HG03097 (cell line): ENCODE measurements around the gene ITFG2.
"Not testable (repeated sequence)": the region's sequence is repeated elsewhere in the genome, so short reads cannot be mapped to it uniquely, and the experiment has no call there.

Experiments
- ATAC-seq: cut with Tn5 transposase; IDR thresholded peaks from one replicate; pipeline ENCODE4 v1.9.1; 2021; ENCODE audit not compliant: unreplicated experiment, low FRiP score

Gene ITFG2

DNA sequence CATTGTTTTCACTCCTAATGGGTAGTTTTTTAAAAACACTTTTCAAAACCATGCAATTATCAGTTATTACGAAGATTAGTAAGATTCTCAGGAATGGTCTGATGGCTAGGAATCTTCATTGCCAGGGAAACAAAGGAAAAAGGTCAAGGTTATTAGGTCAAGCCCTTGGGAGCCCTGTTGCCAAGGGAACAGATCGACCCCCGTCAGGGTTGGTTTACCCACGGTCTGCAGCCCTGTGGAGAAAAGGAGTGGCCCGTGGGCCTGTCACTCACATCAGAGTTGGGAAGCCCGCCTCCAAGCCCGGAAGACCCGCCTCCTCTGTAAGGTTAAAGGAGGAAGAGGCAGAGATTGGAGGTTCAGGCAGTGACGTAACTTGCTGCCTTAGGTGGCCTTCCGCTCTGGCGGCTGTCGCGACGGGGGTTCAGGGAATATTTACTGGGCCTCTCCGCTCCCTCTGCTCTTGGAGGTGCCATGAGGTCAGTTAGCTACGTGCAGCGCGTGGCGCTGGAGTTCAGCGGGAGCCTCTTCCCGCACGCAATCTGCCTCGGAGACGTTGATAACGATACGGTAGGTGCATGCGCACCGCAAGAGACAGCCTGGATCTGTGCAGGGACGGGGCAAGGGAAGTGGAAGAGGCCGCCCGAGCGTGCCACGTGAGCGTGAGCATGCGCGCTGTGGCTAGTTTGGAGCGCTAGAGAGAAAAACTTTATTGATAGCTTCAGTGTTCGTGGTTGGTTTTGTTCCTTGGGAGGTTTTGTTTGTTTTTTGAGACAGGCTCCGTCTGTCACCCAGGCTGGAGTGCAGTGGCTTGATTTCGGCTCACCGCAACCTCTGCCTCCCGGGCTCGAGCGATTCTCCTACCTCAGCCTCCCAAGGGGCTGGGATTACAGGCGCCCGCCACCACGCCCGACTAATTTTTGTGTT lies at the start of gene ITFG2:
Gene ITFG2 (plus strand): TSS at position 379 of the 924 bp plus-strand sequence. CDS start 93 bp downstream, at position 472.
- peak; percentile 93 for ATAC-seq

DNA sequence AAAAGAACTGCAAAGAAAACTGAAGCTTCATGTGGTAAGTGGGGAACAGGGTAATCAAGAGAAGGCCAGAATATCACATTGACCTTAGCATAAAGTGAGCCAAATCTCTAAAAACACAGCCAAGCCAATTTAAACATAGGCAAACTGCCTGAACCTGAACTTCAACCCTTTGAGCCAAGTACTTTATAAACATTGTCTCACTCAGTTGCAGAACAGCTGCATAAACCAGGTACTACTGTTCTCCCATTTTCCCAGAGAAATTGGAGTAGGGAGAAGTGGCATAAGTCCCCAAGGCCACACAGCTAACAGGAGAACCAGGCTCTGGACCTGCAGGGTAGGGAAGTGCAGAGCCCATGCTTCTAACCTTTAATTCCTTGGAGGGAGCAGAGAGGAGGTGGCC lies 48.1 kb upstream of the ITFG2 start:
- ATAC-seq: no peak

DNA sequence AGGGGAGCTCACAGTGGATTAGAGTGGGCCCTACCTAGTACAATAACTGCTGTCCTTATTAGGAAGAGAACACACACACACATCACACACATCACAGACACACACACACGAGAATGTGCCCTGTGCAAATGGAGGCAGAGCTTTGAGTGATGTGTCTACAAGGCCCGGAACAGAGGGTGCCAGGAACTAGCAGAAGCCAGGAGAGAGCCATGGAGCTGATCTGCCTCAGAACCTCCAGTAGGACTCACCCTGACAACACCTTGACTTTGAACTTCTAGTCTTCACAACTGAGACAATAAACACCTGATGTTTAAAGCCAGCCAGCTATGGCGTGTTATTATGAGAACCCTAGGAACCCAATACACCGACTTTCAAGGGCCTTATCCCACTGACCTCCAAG lies 47.4 kb upstream of the ITFG2 start:
- no peak for ATAC-seq

DNA sequence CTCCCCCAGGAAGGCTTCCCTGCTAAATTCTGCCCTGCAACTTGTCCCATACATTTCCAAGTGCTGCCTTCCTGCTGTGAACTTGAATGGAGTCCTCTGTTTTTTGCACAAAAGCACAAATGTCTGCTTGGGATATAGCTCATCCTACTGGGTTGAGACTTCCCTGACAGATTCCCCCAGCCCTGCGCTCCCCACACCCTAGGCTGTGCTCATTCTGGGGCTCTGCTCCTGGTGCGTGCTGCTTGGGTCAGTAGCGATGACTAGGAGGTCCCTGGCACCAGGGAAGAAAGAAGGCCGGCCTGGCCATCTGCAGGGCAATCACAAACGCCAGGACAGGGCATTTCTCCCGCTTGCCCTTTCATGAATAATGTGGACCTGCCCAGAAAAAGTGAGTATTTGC lies 46.9 kb upstream of the ITFG2 start:
- ATAC-seq: no peak

DNA sequence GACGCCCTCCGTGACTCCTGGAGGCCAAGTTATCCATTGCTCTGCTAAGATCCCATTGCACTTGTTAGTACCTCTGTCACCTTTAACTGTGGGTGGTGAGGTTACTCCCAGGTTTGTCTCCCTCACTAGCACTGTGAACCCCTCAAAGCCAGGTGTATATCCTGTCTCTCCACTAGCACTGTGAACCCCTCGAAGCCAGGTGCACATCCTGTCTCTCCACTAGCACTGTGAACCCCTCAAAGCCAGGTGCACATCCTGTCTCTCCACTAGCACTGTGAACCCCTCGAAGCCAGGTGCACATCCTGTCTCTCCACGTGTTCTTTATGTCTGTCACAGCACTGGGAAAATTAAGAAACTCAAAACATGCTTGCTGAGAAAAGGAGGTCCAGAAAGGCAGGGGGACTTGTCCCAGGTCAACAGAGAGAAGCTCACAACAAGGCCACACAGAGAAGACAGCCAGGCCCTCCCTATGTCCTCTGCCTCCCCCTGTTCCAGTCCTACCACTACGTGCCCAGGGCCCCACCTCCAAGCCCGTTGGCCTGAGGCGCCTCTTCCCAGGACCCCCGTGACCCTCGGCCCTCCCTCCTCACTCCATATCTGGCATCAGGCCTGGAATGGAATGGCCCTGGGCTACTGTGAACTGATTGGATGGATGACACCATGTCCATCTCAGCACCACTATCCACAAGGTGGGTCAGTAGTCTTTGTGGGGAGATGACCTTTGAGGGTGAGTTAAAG lies 44.1 kb upstream of the ITFG2 start:
- ATAC-seq: no peak

DNA sequence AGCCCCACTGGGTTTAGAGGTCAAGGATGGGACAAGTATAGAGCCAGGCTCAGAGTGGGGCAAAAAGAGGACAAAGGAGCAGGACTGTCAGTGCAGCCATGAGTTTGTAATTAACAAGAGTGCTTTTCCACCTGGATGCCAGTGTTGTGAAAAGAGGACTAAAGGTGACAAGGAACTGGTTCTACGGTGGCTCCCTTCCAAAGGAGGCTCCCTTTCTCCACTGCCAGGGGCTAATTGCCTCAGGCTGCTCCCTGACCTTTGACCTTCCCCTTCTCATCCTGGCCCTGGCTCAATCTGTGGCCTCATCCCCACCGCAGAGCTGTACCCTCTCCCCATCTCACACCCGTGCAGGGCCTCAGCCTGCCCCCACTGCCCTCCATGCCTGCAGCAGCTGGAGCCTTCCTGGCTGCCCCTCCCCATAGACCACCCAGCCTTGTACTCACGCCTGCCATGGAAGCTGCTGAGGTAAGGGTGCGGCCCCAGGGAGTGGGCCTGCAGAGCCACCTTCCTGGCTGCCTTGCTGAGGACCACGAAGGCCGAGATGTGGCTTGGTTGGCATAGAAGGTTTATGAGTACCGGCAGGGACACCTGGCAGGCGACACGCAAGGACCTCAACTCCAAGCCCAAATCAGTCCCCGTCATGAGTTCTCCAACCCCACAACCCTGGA lies 42.5 kb upstream of the ITFG2 start:
- ATAC-seq: no peak

GRCh38 chr12:2770544-2770943 lies 41.9 kb upstream of the ITFG2 start:
- ATAC-seq: not testable (repeated sequence)

DNA sequence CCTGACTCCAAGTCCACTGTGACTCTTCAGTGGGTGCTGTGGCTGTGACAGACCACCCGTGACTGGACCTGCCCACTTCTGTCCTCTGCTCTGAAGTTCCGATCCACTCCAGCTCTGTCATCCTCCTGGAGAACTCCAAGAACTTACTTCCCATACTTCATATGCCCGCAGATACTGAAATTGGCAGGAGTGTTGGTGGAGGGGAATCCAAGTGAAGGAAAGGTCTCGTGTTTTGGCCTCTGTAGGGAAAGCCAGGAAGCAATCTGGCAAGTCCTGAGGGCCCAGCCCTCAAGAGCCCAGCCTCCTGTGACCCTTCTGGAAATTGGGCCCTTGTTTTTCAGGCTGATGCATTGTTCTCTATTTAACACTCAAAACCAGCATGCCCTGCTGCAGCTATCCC lies 40.1 kb upstream of the ITFG2 start:
- no peak for ATAC-seq

DNA sequence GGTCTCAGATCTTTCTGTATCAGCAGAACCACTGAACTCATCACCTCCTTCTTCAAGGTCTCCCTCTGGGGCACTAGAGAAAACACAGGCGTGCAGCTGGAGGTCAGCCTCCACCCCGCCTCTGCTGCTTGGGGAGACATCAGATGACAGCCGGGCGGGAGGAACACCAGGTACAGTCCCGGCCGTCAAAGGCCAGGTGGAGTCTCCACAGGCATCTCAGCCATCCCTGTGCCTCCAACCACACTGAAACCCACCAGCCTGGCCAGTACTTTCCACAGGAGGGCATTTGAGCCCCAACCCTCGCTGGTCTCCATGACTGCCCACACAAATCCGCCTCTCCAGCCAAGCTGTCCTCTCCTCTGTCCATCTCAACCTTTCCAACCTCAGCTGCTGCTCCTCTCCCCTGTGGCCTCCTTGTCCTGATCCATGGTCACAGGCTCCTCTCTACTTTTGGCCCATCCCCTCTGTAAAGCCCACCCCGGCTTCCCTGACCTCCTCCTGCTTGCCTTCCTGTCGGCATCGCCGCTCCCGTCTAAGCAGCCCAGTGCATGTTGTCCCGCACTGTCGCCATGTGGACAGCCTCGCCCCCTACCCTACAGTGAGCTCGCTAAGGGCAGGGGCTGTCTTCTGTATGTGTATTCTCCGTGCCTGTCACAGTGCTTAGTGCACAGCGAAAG lies 39.1 kb upstream of the ITFG2 start:
- ATAC-seq: no peak

- ATAC-seq: no peak
Measured at GRCh38 chr12:2775431-2775830, 37.0 kb upstream of the ITFG2 start.

DNA sequence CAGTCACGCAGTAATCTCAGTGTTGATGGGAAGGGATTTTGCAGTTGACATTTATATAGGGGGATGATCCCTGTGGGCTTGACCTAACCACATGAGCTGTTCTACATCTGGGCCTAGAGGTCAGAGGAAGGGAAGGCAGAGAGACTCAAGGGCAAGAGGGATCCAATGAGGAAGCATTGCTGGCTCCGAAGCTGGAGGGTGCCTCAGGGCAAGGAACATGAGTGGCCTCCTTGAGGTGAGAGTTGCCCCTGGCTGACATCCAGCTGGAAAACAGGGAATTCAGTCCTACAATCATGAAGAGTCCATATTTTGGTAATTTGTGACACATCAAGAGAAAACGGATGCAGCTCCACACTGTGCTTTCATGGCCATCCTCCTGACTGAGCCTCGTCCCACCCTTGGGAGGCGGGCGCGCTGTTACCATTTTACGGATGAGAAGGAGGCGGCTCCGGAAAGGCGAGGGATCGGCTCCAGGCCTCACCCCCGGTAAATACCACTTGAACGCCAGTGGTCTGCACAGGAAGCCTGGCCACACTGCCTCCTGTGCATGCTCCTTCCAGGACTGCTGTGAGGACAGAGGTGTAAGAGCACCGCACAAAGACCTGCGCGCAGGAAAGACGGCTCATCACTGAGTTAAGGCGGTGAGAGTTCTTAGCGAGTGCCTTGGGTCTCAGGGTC lies 36.2 kb upstream of the ITFG2 start:
- no peak for ATAC-seq

GRCh38 chr12:2779281-2779680 lies 33.2 kb upstream of the ITFG2 start:
- no peak for ATAC-seq

GRCh38 chr12:2783936-2784600 lies 28.4 kb upstream of the ITFG2 start:
- ATAC-seq: no peak

DNA sequence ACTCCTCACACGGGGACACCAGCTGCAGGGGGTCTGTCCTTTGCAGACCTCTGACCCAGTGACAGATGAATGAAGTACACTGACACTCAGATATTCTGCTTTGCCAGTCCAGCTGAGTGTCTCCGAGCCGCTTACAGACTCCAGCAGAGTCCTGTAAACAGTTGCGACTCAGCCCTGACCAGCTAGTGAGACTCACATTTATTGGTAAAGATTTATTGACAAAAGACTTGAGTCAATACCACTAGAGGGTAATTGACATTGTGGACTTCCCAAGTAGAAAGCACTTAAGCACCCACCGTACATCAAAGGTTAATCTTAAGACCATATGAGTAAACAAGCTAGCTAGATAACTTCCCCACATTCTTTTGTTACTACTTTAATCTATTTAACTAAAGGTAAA lies 27.5 kb upstream of the ITFG2 start:
- ATAC-seq: no peak

GRCh38 chr12:2791089-2791488 lies 21.4 kb upstream of the ITFG2 start:
- ATAC-seq: no peak

DNA sequence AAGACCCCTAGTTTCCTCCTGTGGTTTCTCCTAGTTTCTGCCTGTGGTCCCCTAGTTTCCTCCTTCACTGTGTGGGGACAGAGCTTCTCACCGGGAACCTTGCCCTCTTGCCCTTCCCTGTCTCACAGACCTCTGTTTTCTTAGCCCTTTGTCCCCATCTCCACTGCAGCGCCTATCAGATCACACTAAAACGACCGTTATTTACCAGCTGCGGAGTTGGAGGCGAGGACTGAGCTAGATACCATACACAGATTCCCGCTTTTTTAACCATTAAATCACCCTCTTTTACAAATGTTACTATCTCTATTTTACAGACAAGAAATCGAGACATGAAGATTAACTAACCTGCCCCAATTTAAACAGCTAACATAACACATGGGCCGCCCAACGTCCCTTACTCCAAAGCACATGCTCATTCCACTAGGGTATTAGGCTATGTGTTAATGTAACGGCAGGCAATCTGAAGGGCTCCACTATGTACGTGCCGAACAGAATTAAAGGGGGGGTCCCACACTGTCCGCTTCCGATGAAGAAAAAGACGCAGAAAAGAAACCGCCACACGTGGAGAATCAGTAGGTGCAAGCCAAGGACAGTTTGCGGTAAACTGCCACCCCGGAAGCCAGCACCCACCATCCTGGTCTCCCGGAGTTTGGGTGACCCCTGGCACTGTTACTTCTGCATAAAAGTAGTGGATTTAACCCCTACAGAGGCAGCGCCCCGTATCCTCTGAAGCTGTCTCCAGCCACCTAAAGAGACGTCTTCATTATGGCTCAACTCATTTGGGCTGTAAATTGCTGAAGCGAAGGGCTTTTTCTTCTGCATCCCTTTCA lies 19.6 kb upstream of the ITFG2 start:
- ATAC-seq: no peak

DNA sequence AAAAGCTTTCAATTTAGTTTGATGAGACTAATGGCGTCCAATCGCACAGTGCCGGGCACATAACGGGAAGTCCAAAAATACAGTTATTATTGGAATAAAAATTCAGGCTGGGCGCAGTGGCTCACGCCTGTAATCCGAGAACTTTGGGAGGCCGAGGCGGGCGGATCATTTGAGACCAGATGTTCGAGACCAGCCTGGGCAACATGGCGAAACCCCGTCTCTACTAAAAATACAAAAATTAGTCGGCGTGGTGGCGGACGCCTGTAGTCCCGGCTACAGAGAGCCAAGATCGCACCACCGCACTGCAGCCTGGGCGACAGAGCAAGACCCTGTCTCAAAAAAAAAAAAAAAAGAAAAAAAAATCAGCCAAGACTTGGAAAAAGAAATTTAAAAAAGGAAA lies 18.9 kb upstream of the ITFG2 start:
- ATAC-seq: no peak

- ATAC-seq: no peak
Measured at GRCh38 chr12:2794191-2794735, 18.2 kb upstream of the ITFG2 start.
